Measurements from ENCODE around the gene TRMT11.

DNA sequence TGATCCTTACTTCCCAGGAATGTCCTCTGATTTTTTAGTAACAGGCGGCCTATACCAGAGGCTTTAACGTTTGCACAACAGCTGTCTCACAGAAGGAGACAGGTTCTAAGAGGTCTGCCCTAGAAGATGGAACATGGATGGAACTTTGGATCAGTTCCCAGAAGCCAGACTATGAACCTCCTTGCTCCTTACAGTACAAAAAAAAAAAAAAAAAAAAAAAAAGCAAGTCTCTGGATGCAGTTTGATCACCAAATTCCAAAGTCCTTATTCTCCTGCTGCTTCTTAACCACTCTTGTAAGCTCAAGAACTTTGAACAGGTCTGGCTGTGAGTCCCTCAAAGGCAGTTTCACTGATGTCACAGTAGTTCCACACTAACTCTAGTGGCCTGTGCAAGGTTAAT, 2.0 kb upstream of the TRMT11 start:
- TF ChIP-seq, protein P1, sequence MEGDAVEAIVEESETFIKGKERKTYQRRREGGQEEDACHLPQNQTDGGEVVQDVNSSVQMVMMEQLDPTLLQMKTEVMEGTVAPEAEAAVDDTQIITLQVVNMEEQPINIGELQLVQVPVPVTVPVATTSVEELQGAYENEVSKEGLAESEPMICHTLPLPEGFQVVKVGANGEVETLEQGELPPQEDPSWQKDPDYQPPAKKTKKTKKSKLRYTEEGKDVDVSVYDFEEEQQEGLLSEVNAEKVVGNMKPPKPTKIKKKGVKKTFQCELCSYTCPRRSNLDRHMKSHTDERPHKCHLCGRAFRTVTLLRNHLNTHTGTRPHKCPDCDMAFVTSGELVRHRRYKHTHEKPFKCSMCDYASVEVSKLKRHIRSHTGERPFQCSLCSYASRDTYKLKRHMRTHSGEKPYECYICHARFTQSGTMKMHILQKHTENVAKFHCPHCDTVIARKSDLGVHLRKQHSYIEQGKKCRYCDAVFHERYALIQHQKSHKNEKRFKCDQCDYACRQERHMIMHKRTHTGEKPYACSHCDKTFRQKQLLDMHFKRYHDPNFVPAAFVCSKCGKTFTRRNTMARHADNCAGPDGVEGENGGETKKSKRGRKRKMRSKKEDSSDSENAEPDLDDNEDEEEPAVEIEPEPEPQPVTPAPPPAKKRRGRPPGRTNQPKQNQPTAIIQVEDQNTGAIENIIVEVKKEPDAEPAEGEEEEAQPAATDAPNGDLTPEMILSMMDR (IDR thresholded peaks at IDR 0.05), result no peak
- no peak for TF ChIP-seq EP300 (IDR thresholded peaks at IDR 0.05)
- no peak for TF ChIP-seq POLR2AphosphoS5 (IDR thresholded peaks at IDR 0.05)

Measured in esophagus muscularis mucosa (tissue), 4 donors.